Measurements from ENCODE around the gene LRRN2. TPM values are rescaled to one million over a fixed set of nuclear protein-coding genes. Genes with fewer than 3 reads are reported as not detected.

LRRN2 gene
- total RNA-seq: not detected in 2 replicates

DNA sequence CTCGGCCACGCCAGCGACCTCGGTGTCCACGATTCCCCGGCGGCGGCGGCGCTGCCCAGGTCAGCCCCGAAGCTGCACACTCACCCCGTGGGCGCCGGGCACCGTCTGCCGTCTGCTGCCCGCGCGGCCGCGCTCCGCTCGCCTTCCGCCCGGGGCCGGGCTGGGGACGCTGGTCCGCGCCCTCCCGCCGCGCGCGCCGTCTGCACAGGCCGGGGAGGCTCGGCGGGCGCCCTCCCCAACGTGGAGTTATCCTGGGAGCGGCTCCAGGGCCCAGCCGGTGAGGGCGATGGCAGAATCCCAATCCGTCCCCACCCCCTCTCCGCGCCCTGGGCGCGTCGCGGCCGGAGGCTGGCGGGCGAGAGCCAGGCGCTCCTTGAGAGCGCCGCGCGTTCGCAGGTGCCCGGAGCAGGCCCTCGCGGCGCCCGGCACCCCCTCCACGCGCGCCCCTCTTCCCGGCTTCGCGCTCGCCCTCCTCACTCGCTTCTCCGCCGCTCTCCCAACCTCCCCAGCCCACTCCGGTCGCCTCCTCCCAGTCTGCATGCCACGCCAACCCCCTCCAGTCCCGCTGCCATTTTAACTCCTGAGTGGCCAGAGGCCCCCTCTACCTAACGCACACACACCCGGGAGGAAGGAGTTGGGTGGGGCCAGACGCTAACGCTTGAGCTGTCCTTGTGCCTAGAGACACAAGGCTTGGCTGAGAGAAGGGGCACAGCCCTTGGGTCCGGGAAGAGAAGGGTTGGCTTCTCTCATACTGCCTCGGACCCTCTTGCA, at the start of gene LRRN2:
LRRN2 (minus strand) TSS at position 503 of the 771 bp plus-strand sequence. CDS start 65,746 bp downstream, outside the sequence.

Small RNAs within 50 kb of the gene (small RNA-seq; reads per million reads assigned to genes)
- gene RF00601: not detected
- gene RNA5SP75: not detected

Other genes with a start within 250 kb of the LRRN2 start
- gene PIK3C2B, start 190.9 kb downstream of the LRRN2 start, total RNA-seq: 1.6 and 1.9 TPM in 2 replicates
- gene MDM4, start 169.3 kb downstream of the LRRN2 start, total RNA-seq: 36.9 and 50.3 TPM in 2 replicates
- gene NFASC, start 185.1 kb upstream of the LRRN2 start, total RNA-seq: 50.8 and 61.9 TPM in 2 replicates

Data from hair follicle dermal papilla cell (primary cell).